ENCODE data around the gene RAB1A.

GRCh38 chr2:65057054-65057375 lies 72.9 kb downstream of the RAB1A start:
- TF ChIP-seq POLR2AphosphoS5 (IDR thresholded peaks at IDR 0.05) (no peak), CTCF (IDR thresholded peaks at IDR 0.05) (no peak), POLR2A (IDR thresholded peaks at IDR 0.05) (no peak), EP300 (IDR thresholded peaks at IDR 0.05) (no peak)

Data from upper lobe of left lung (tissue), 4 donors.